ENCODE measurements around the gene KIRREL3. TPM values are rescaled to one million over a fixed set of nuclear protein-coding genes. Genes with fewer than 3 reads are reported as not detected.

KIRREL3 gene
- total and polyA plus RNA-seq, 2 donors (not counting 3 experiments of a cell fraction or from before 2014, with no cell fraction given), result not detected

- Histone ChIP-seq H3K4me1 (ENCODE audit: control insufficient read depth, extremely low read depth, insufficient read depth, low read length) (no peaks in the 10 kb centered on the region), H3K9ac (replicated peaks; ENCODE audit: extremely low read depth, insufficient read depth, low read length) (no peak overlapping the region), H3K9me1 (replicated peaks; ENCODE audit: control insufficient read depth, extremely low read depth, insufficient read depth, low read length) (no peaks in the 10 kb centered on the region), H3K9me3 (replicated peaks; ENCODE audit: control insufficient read depth, insufficient read depth, low read length) (peaks cover 2% of the 10 kb centered on the region), H3K4me3 (replicated peaks in 1 of 3; ENCODE audit: insufficient read depth in 1 of 3, low read depth in 1 of 3, low read length in 3 of 3) (no peak overlapping the region), H3K36me3 (ENCODE audit: control insufficient read depth in 2 of 2, extremely low read depth in 1 of 2, insufficient read depth in 2 of 2, low read length in 2 of 2) (no peaks in the 10 kb centered on the region), H2AFZ (ENCODE audit: low read depth, low read length) (no peak overlapping the region), H3K4me2 (ENCODE audit: insufficient read depth, low read length) (no peak overlapping the region), H4K20me1 (replicated peaks; ENCODE audit: control insufficient read depth, extremely low read depth, insufficient read depth, low read length) (no peaks in the 10 kb centered on the region), H3K27me3 (ENCODE audit: control insufficient read depth in 2 of 2, insufficient read depth in 2 of 2, low read length in 2 of 2) (no peaks in the 10 kb centered on the region), H3K79me2 (ENCODE audit: control insufficient read depth, insufficient read depth, low read length) (no peaks in the 10 kb centered on the region), H3K27ac (ENCODE audit: insufficient read depth, low read depth, low read length) (no peak overlapping the region)
- dilution Hi-C loops (cut with MboI; ENCODE audit: extremely low pct_ligation_motif_present, low sequenced_read_pairs), result no loop called here
- intact Hi-C loops (cut with micrococcal nuclease), result no loop called here
- BruUV-seq (replicated peaks), result no TSS peak
- FAIRE-seq, result no peak
- CTCF ChIA-PET, result no interaction called here
- no peak for TF ChIP-seq MAX (IDR thresholded peaks at IDR 0.05; ENCODE audit: insufficient read depth, insufficient read length)
- TF ChIP-seq CTCF (IDR thresholded peaks at IDR 0.05; ENCODE audit: extremely low read depth in 1 of 2, insufficient read depth in 1 of 2, low read depth in 1 of 2, low read length in 2 of 2), result no peak
- no peak for TF ChIP-seq EZH2 (IDR thresholded peaks at IDR 0.05; ENCODE audit: borderline replicate concordance, low read depth, low read length, severe bottlenecking)
- TF ChIP-seq JUN (IDR thresholded peaks at IDR 0.05; ENCODE audit: borderline replicate concordance, insufficient read depth, insufficient read length, low read depth), result no peak
- TF ChIP-seq MYC (IDR thresholded peaks at IDR 0.05; ENCODE audit: low read depth, low read length), result no peak
- no peak for TF ChIP-seq POLR2AphosphoS5 (IDR thresholded peaks at IDR 0.05; ENCODE audit: insufficient read depth, low read depth, low read length)
- TF ChIP-seq GATA2 (IDR thresholded peaks at IDR 0.05; ENCODE audit: insufficient read depth, insufficient read length, low read depth, low read length), result no peak
- POLR2A ChIA-PET, result no interaction called here
- DNase-seq (ENCODE audit: low read depth, low spot score), result no peak
Observed at GRCh38 chr11:126943316-126943715, 57.3 kb downstream of the KIRREL3 start.

All from endothelial cell of umbilical vein (primary cell).